Mucosa of stomach (tissue), 1 donor: ENCODE measurements around the gene GRIK3.

ENCODE experiments used
- H3K27me3 ChIP-seq: one replicate; pipeline ENCODE4 v1.7.0; 2013; ENCODE audit warnings: mild to moderate bottlenecking, low read length; ENCODE audit not compliant: control insufficient read depth, insufficient read depth
- H3K36me3 ChIP-seq: one replicate; pipeline ENCODE4 v1.7.0; 2013; ENCODE audit warnings: low read length; ENCODE audit not compliant: control insufficient read depth, insufficient read depth
- H3K4me1 ChIP-seq: one replicate; pipeline ENCODE4 v1.7.0; 2013; ENCODE audit warnings: mild to moderate bottlenecking, low read length; ENCODE audit not compliant: control insufficient read depth, insufficient read depth
- H3K4me3 ChIP-seq: one replicate; pipeline ENCODE4 v1.7.0; 2013; ENCODE audit warnings: low read length
- H3K9ac ChIP-seq: one replicate; pipeline ENCODE4 v1.7.0; 2013; ENCODE audit warnings: mild to moderate bottlenecking, low read length, moderate library complexity
- H3K9me3 ChIP-seq: one replicate; pipeline ENCODE4 v1.7.0; 2013; ENCODE audit warnings: mild to moderate bottlenecking, low read length, moderate library complexity; ENCODE audit not compliant: control insufficient read depth
- donor health status: Pancreatic carcinoma.

Gene GRIK3

DNA sequence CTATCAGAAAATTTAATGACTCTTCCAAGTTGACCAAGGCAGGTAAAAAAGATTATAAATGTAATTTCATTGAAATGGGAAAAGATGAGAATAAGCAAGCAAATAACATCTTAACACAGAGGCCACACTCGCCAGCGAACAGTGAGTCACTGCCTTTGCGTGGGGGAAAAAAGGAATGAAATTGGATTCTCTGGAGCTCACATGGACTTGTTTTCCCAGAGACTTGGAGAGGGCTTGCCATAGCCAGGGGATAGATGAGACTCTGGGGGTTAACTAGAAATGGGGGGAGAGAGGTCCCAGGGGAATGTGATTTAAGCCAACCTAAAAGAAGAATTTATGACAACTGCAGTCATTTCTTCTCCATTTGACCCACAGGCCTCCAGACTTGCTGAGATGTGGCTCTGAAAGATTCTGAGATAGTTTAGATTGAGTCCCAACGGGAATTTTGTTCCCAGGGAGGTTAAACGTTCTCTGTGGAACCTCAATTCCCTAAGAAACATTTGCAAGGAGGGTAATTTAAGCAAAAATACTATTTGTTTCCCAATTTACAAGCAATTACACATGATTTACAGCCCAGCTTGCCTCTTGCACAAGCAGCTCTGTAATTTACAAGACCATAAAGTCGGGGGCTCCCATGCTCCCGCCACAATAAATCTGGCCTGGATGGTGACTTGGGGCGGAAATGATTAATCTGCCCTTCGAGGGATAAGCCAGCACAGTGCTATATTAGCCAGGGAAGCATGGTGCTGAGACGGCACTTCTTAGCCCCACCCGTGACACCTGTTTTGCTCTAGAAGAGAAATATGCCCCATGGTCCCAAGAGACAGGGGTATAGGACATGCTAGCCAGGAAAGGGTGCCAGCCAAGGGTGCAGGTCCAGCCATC is 68.8 kb downstream of the GRIK3 start:
- no peak overlapping the region for H3K9ac ChIP-seq
- H3K27me3 ChIP-seq, result no peaks in the 10 kb centered on the region
- H3K9me3 ChIP-seq, result no peaks in the 10 kb centered on the region
- H3K4me3 ChIP-seq, result no peak overlapping the region
- H3K36me3 ChIP-seq, result no peaks in the 10 kb centered on the region
- no peaks in the 10 kb centered on the region for H3K4me1 ChIP-seq

- H3K36me3 ChIP-seq, result no peaks in the 10 kb centered on the region
- no peaks in the 10 kb centered on the region for H3K4me1 ChIP-seq
- no peak overlapping the region for H3K9ac ChIP-seq
- no peak overlapping the region for H3K4me3 ChIP-seq
- no peaks in the 10 kb centered on the region for H3K27me3 ChIP-seq
- H3K9me3 ChIP-seq, result no peaks in the 10 kb centered on the region
Measured at GRCh38 chr1:36964830-36965229, 69.5 kb downstream of the GRIK3 start.

DNA sequence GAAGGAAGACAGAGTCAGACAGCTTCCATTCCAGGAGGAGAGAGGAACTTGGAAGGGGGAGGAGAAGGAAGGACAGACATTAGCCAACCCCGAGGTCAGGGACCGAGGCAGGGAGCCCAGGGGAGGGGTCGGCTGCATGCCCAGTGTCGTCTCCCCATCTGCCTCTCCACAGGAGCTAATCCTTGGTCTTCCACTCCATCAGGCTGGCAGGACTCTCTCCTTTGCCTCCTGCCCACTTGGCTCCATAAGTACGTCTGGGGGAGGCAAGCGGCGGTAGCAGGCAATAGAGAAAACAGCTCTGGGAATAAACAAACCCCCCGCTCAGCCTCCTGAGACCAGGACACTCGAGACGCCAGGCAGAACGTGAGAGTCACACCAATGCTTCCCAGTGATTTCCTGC is 71.3 kb downstream of the GRIK3 start:
- H3K9ac ChIP-seq, result no peak overlapping the region
- H3K4me1 ChIP-seq, result no peaks in the 10 kb centered on the region
- no peak overlapping the region for H3K4me3 ChIP-seq
- no peaks in the 10 kb centered on the region for H3K27me3 ChIP-seq
- no peaks in the 10 kb centered on the region for H3K36me3 ChIP-seq
- H3K9me3 ChIP-seq, result no peaks in the 10 kb centered on the region

DNA sequence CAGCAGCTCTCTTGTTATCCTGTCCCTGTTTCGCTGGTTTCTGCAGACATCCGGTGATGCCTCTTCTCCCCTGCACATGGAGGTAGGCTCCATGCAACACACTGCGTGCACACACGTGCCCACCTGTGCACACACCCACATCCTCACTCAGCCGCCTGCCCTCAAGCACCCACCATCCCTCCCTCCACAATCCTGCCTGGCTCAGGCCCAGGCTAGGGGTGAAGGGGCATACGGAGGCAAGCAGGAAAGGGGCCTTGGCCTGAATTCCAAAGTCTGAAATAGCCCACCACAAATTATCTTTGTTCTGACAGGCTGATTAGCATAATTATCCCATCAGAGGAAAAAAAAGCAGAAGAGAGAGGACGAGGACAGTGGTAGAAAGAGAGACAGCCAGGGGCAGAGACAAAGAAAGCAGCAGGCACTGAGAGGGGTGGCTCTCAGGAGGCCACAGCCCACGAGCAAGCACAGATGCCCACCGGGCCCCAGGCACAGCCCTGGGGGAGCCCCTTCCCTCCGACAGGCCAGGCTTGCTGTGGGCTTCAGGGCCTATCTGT is 73.2 kb downstream of the GRIK3 start:
- Histone ChIP-seq H3K4me3 (no peak overlapping the region), H3K36me3 (no peaks in the 10 kb centered on the region), H3K27me3 (no peaks in the 10 kb centered on the region), H3K9me3 (no peaks in the 10 kb centered on the region), H3K9ac (no peak overlapping the region), H3K4me1 (no peaks in the 10 kb centered on the region)

DNA sequence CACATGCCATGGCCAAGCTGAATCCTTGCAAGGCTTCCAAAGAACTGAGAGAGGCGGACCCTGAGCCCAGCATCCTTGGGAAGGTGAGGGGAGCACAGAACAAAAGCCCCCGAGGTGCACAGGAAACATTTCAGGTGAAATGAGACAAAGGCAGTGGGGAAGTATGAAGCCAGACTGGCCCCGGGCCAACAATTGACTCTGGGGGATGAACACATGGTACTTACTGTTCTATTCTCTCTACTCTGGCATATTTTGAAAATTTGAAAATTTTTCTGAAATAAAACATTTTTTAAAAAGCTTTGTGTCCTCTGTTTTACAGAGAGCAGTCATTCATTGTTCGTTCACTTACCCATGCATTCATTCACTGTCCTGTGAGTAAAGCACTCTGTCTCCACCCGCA is 77.7 kb downstream of the GRIK3 start:
- Histone ChIP-seq H3K9me3 (no peaks in the 10 kb centered on the region), H3K4me1 (no peaks in the 10 kb centered on the region), H3K27me3 (no peaks in the 10 kb centered on the region), H3K9ac (no peak overlapping the region), H3K36me3 (no peaks in the 10 kb centered on the region), H3K4me3 (no peak overlapping the region)

DNA sequence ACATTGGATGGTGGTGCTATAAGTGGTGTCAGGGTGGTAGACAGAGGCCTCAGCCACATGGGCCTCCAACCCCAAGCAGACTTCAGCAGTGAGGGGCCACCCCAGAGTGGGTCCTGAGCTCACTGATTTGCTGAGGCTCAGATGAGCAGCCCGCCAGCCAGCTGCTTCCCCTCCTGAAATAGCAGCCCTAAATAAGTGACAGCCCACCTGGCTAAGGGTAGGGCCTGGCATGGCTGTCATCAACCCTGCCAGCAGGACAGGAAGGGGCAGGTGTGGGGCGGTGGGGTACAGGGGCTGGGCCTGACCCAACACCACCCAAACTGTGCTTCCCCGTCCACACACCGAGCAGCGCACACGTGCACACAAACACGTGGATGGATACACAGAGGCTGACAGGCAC is 79.3 kb downstream of the GRIK3 start:
- Histone ChIP-seq H3K4me1 (no peaks in the 10 kb centered on the region), H3K9ac (no peak overlapping the region), H3K36me3 (no peaks in the 10 kb centered on the region), H3K4me3 (no peak overlapping the region), H3K9me3 (no peaks in the 10 kb centered on the region), H3K27me3 (no peaks in the 10 kb centered on the region)

DNA sequence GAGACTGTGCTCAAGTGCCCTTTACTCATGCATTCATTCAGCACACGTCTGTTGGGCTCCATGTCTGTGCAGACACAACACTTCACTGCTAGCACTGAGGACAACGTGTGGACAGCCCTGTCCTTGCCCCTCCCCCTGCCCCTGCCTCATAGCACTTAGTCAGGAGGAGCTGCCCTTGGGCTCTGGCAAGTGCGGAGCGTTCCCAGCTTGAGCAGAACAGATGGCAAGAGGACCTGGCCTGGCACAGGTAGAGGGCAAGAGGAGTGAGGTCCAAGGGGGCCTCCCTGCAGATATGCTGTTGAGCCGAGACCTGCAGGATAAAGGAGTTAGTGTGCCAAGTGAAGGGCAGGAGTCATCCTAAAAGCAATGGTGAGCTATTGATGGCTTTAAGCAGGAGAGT is 81.3 kb downstream of the GRIK3 start:
- no peak overlapping the region for H3K4me3 ChIP-seq
- no peaks in the 10 kb centered on the region for H3K36me3 ChIP-seq
- H3K9me3 ChIP-seq, result no peaks in the 10 kb centered on the region
- H3K27me3 ChIP-seq, result no peaks in the 10 kb centered on the region
- no peaks in the 10 kb centered on the region for H3K4me1 ChIP-seq
- H3K9ac ChIP-seq, result no peak overlapping the region

DNA sequence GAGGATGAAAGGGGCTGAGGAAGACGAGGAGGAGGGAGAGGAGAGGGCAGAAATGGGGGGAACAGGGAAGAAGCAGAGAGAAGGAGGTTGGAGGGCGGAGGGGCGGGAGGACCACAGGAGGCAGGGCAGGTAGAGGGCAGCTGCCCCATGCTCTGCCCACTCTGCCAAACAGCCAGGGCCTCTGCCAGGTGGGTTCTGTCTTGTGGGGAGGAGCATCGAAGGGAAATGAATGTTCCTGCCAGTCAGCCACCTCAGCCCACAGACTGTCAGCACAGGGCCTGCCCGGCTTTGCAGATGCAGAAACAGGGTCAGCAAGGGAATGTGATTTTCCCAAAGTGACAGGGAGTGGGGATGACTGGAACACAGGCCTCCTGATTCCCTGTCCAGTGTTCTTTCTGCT is 82.6 kb downstream of the GRIK3 start:
- Histone ChIP-seq H3K4me1 (no peaks in the 10 kb centered on the region), H3K9ac (no peak overlapping the region), H3K4me3 (no peak overlapping the region), H3K36me3 (no peaks in the 10 kb centered on the region), H3K9me3 (no peaks in the 10 kb centered on the region), H3K27me3 (no peaks in the 10 kb centered on the region)

- Histone ChIP-seq H3K9me3 (no peaks in the 10 kb centered on the region), H3K4me1 (no peaks in the 10 kb centered on the region), H3K36me3 (no peaks in the 10 kb centered on the region), H3K9ac (no peak overlapping the region), H3K4me3 (no peak overlapping the region), H3K27me3 (no peaks in the 10 kb centered on the region)
Measured at GRCh38 chr1:36951292-36951750, 83.0 kb downstream of the GRIK3 start.

DNA sequence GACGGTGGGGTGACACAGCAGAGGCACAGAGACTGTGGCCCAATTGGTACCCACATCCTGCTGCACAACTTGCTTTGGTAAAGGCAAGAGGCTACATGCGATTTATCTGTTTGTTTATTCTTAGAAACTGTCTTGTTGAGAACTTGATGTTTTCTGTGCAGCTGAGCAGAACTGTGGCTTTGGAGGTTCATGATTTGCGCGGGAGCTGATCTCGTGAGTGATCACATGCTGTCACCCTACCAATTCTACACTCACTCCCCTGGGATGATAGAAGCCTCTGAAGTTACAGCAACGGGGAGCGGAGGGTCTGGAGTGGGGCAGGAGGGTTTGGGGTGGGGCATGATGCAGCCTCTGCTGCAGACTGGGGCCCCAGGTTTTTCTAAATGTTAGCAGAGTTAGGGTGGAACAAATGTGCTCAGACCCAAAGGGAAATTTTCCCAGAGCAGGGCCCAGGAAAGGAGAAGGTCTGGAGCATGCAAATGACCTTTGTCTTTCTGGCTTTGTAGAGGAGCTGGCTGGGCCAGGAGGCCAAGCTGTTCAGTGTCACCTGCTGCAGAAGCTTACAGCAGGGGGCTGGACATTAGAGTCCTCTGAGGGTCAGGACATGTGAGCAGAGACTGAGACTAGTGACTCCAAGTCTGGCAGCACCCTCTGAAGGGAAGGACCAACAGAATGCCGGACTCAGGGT is 83.6 kb downstream of the GRIK3 start:
- Histone ChIP-seq H3K4me3 (no peak overlapping the region), H3K9me3 (no peaks in the 10 kb centered on the region), H3K36me3 (no peaks in the 10 kb centered on the region), H3K9ac (no peak overlapping the region), H3K4me1 (no peaks in the 10 kb centered on the region), H3K27me3 (no peaks in the 10 kb centered on the region)

DNA sequence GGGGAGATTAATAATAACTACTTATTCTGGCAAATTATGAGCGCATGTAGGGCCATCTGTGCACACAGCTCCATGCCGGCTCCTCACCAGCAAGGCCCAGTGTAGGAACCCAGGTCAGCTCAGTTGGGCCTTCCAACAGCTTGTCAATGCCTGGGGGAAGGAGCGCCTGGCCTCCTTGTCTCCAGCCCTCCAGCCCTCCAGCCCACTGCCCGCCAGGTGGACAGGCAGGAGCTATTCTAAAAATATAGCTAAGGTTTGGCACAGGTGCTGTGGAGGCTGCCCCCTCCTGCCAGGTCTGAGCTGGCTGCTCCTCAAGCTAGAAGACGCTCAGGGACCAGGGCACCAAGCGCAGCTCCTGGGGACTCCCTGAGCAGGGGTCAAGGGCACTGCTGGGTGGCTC is 85.7 kb downstream of the GRIK3 start:
- no peak overlapping the region for H3K9ac ChIP-seq

DNA sequence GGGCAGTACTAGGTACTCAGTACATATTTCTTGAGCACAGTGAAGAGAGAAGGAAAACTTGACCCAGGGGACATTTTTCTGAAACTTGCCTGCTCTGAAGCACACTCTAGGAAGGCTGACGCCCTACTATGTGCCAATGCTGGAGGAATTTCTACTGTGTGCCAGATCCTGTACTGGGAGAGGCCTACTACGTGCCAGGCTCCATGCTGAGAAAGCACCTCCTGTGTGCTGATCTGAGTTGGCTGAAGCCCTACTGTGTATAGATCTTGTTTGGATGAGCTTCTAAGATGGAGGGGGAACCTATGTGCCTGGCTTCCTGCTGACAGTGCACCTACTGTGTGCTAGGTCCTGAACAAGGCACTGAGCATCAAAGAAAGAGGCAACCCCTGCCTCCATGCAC is 86.2 kb downstream of the GRIK3 start:
- H3K27me3 ChIP-seq, result no peaks in the 10 kb centered on the region
- no peaks in the 10 kb centered on the region for H3K4me1 ChIP-seq
- no peak overlapping the region for H3K4me3 ChIP-seq
- no peak overlapping the region for H3K9ac ChIP-seq
- no peaks in the 10 kb centered on the region for H3K36me3 ChIP-seq
- H3K9me3 ChIP-seq, result no peaks in the 10 kb centered on the region

More for the DNA sequence above, 85.7 kb downstream of the GRIK3 start:
- Histone ChIP-seq H3K4me1 (no peaks in the 10 kb centered on the region), H3K9me3 (no peaks in the 10 kb centered on the region), H3K27me3 (no peaks in the 10 kb centered on the region), H3K4me3 (no peak overlapping the region), H3K36me3 (no peaks in the 10 kb centered on the region)
